Stimulated activated CD8-positive, alpha-beta memory T cell treated with anti-CD3 and anti-CD28 coated beads, Interleukin-15, amount 100 ng/mL, for 4 hours (primary cell): Measurements from ENCODE around the gene RAET1L.
"Not testable (repeated sequence)": the region's sequence is repeated elsewhere in the genome, so short reads cannot be mapped to it uniquely, and the experiment has no call there.

ENCODE experiments used
- DNase-seq, 2 donors: peaks; one replicate each; pipeline ENCODE4 v3.0.0-alpha.2; 2020; ENCODE audit warnings: low read depth in 2 of 2

The RAET1L gene

GRCh38 chr6:150044621-150045145, 19.4 kb upstream of the RAET1L start:
- no peak for DNase-seq

- DNase-seq = no peak
These were observed 18.4 kb upstream of the RAET1L start for GRCh38 chr6:150043501-150044412.

- no peak for DNase-seq
These were observed 17.8 kb upstream of the RAET1L start for GRCh38 chr6:150043096-150043495.

GRCh38 chr6:150038202-150039062, 13.1 kb upstream of the RAET1L start:
- no peak for DNase-seq

GRCh38 chr6:150037526-150038201, 12.3 kb upstream of the RAET1L start:
- DNase-seq = no peak

GRCh38 chr6:150036081-150036480, 10.7 kb upstream of the RAET1L start:
- no peak for DNase-seq

- no peak for DNase-seq
These were observed 8.0 kb upstream of the RAET1L start for GRCh38 chr6:150033207-150033771.

GRCh38 chr6:150032598-150032997, 7.3 kb upstream of the RAET1L start:
- DNase-seq = no peak

- DNase-seq = no peak
These were observed 5.3 kb upstream of the RAET1L start for GRCh38 chr6:150030611-150031010.

- DNase-seq = no peak
These were observed 4.4 kb upstream of the RAET1L start for GRCh38 chr6:150029749-150030148.

GRCh38 chr6:150029276-150029675, 3.9 kb upstream of the RAET1L start:
- DNase-seq = no peak

- DNase-seq = no peak
These were observed 3.5 kb upstream of the RAET1L start for GRCh38 chr6:150028799-150029198.

- DNase-seq = no peak
These were observed 2.7 kb upstream of the RAET1L start for GRCh38 chr6:150027806-150028565.

- DNase-seq = no peak
These were observed 1.9 kb upstream of the RAET1L start for GRCh38 chr6:150026976-150027805.

GRCh38 chr6:150024646-150025155, 631 bp downstream of the RAET1L start:
- no peak for DNase-seq

- DNase-seq = not testable (repeated sequence)
These were observed 1.3 kb downstream of the RAET1L start for GRCh38 chr6:150024021-150024420.

- not testable (repeated sequence) for DNase-seq
These were observed 3.5 kb downstream of the RAET1L start for GRCh38 chr6:150021870-150022269.

GRCh38 chr6:150018846-150019580, 6.3 kb downstream of the RAET1L start:
- no peak for DNase-seq

- DNase-seq = not testable (repeated sequence)
These were observed 8.2 kb downstream of the RAET1L start for GRCh38 chr6:150017186-150017521.
